Measurements from ENCODE around the gene PRPF8. TPM values are rescaled to one million over a fixed set of nuclear protein-coding genes. Genes with fewer than 3 reads are reported as not detected.

PRPF8 gene
- polyA plus RNA-seq, 1 donor from 2014 or later, result 56.9 TPM

GRCh38 chr17:1644493-1645206 is 40.0 kb downstream of the PRPF8 start:
- Histone ChIP-seq H3K9me2 (ENCODE audit: insufficient read depth, low read length) (no peaks in the 10 kb centered on the region), H3K79me2 (replicated peaks; ENCODE audit: insufficient read depth, low read length) (no peaks in the 10 kb centered on the region), H4K20me1 (ENCODE audit: insufficient read depth) (no peaks in the 10 kb centered on the region), H3K4me2 (ENCODE audit: low read length) (no peak overlapping the region), H3K27me3 (ENCODE audit: insufficient read depth, low read depth, low read length) (peaks cover 11% of the 10 kb centered on the region), H2AFZ (ENCODE audit: low read depth, low read length) (no peak overlapping the region), H3K9me3 (ENCODE audit: low read length) (no peaks in the 10 kb centered on the region), H3K9ac (ENCODE audit: low read length) (no peak overlapping the region), H3K4me3 (ENCODE audit: low read length) (no peak overlapping the region), H3F3A (ENCODE audit: insufficient read depth, low read length, poor library complexity, severe bottlenecking) (no peaks in the 10 kb centered on the region), H3K36me3 (ENCODE audit: insufficient read depth, low read length) (no peaks in the 10 kb centered on the region), H3K27ac (ENCODE audit: low read length) (no peak overlapping the region)
- no peak for TF ChIP-seq EP300 (conservative IDR thresholded peaks at IDR 0.05; ENCODE audit: poor library complexity, severe bottlenecking)
- TF ChIP-seq TAF1 (IDR thresholded peaks at IDR 0.05; ENCODE audit: low read depth), result no peak
- no peak for TF ChIP-seq CTCF (IDR thresholded peaks at IDR 0.05; ENCODE audit: poor library complexity, severe bottlenecking)
- no peak for TF ChIP-seq SMC3 (conservative IDR thresholded peaks at IDR 0.05; ENCODE audit: poor library complexity)
- no peak for TF ChIP-seq POLR2AphosphoS5 (IDR thresholded peaks at IDR 0.05)
- no peak for TF ChIP-seq EZH2 (IDR thresholded peaks at IDR 0.05; ENCODE audit: borderline replicate concordance, insufficient read depth, low read length, poor library complexity, severe bottlenecking)
- no peak for TF ChIP-seq REST (IDR thresholded peaks at IDR 0.05; ENCODE audit: borderline replicate concordance)
- TF ChIP-seq MXI1 (conservative IDR thresholded peaks at IDR 0.05; ENCODE audit: poor library complexity, severe bottlenecking), result no peak
- TF ChIP-seq RAD21 (conservative IDR thresholded peaks at IDR 0.05), result no peak

GRCh38 chr17:1643999-1644492 is 40.6 kb downstream of the PRPF8 start:
- Histone ChIP-seq H3K9me3 (ENCODE audit: low read length) (no peaks in the 10 kb centered on the region), H3K36me3 (ENCODE audit: insufficient read depth, low read length) (no peaks in the 10 kb centered on the region), H3K4me3 (ENCODE audit: low read length) (no peak overlapping the region), H3K27ac (ENCODE audit: low read length) (no peak overlapping the region), H3K9me2 (ENCODE audit: insufficient read depth, low read length) (no peaks in the 10 kb centered on the region), H3K9ac (ENCODE audit: low read length) (no peak overlapping the region), H2AFZ (ENCODE audit: low read depth, low read length) (no peak overlapping the region), H3F3A (ENCODE audit: insufficient read depth, low read length, poor library complexity, severe bottlenecking) (no peaks in the 10 kb centered on the region), H3K4me2 (ENCODE audit: low read length) (no peak overlapping the region), H3K27me3 (ENCODE audit: insufficient read depth, low read depth, low read length) (peaks cover 11% of the 10 kb centered on the region), H3K79me2 (replicated peaks; ENCODE audit: insufficient read depth, low read length) (no peaks in the 10 kb centered on the region), H4K20me1 (ENCODE audit: insufficient read depth) (no peaks in the 10 kb centered on the region)
- TF ChIP-seq EZH2 (IDR thresholded peaks at IDR 0.05; ENCODE audit: borderline replicate concordance, insufficient read depth, low read length, poor library complexity, severe bottlenecking), result no peak
- no peak for TF ChIP-seq TAF1 (IDR thresholded peaks at IDR 0.05; ENCODE audit: low read depth)
- TF ChIP-seq CTCF (IDR thresholded peaks at IDR 0.05; ENCODE audit: poor library complexity, severe bottlenecking), result no peak

All from neural cell (in vitro differentiated cells).